K562 (cell line): Measurements from ENCODE around the gene GSX2. TPM values are rescaled to one million over a fixed set of nuclear protein-coding genes. Genes with fewer than 3 reads are reported as not detected.

Source experiments
- ATAC-seq: fragments of 200-7000 bp; cut with Tn5 transposase; 3 replicates; pipeline ENCODE4 v1.9.1; 2020; ENCODE audit warnings: moderate library complexity
- BruUV-seq: library from RNA; stranded (reverse); fragments of 400-500 nt; replicated peaks from 2 replicates; lab custom pipeline; 2021; lab: Mats Ljungman, UMichigan
- CTCF ChIA-PET: fragments of 300-600 bp; formaldehyde crosslinking; extraction: SDS; loops from one replicate; lab custom pipeline; 2021; ENCODE audit warnings: low intra/inter-chr PET ratio; lab: Yijun Ruan, JAX
- POLR2A ChIA-PET: fragments of 300-600, 350-650 bp; sonication (Branson Sonifier 250); formaldehyde crosslinking; extraction: SDS; loops from one replicate; lab custom pipeline; 2021; ENCODE audit warnings: antibody characterized with exemption, inconsistent platforms; lab: Yijun Ruan, JAX
- DNase-seq, 4 experiments: peaks; one replicate each; pipeline versions ENCODE4 v3.0.0 to v3.0.0-alpha.2; 2011 to 2018; ENCODE audit warnings: low spot score in 3 of 4, mixed read lengths in 3 of 4; ENCODE audit errors: extremely low read depth in 1 of 4
- FAIRE-seq: peaks from 2 replicates; lab custom pipeline; 2011; peaks lifted over from hg19 to GRCh38; lab: Jason Lieb, UNC
- H2AFZ ChIP-seq: 2 replicates; pipeline ENCODE4 v1.6.0; 2011; ENCODE audit warnings: low read depth, low read length, control low read depth, inconsistent platforms
- H3K27ac ChIP-seq: fragments of 200-600 bp; 3 replicates; pipeline ENCODE4 v1.8.0; 2011; ENCODE audit warnings: low read depth, mild to moderate bottlenecking, control low read depth, inconsistent platforms, low read length, moderate library complexity, mixed read lengths; ENCODE audit errors: extremely low read depth
- H3K27me3 ChIP-seq, 2 experiments: fragments of 300-600 bp in 1 of 2; 2 replicates in 1 of 2; 3 replicates in 1 of 2; pipeline versions ENCODE4 v1.6.0 to v1.8.0; 2011; ENCODE audit warnings: inconsistent platforms in 2 of 2, low read length in 2 of 2, mild to moderate bottlenecking in 1 of 2, mixed read lengths in 1 of 2, moderate library complexity in 1 of 2; ENCODE audit not compliant: control insufficient read depth in 2 of 2, insufficient read depth in 2 of 2
- H3K36me3 ChIP-seq: fragments of 300-600 bp; 3 replicates; pipeline ENCODE4 v1.8.0; 2011; ENCODE audit warnings: mild to moderate bottlenecking, low read length, inconsistent platforms; ENCODE audit not compliant: control insufficient read depth, insufficient read depth
- H3K4me1 ChIP-seq, 2 experiments: fragments of 200-600 bp in 1 of 2; replicated peaks in 1 of 2; 2 replicates in 1 of 2; 3 replicates in 1 of 2; pipeline versions ENCODE4 v1.5.1 to v1.8.0; 2011; ENCODE audit warnings: inconsistent platforms in 2 of 2, low read length in 2 of 2, mild to moderate bottlenecking in 1 of 2, mixed read lengths in 1 of 2, moderate library complexity in 1 of 2; ENCODE audit not compliant: control insufficient read depth in 2 of 2, insufficient read depth in 2 of 2
- H3K4me2 ChIP-seq: 2 replicates; pipeline ENCODE4 v1.6.1; 2011; ENCODE audit warnings: low read length, control low read depth, inconsistent platforms, mixed read lengths; ENCODE audit not compliant: insufficient read depth
- H3K4me3 ChIP-seq: fragments of 200-600 bp; sonication (generic), shearing (Covaris generic); 2 replicates; pipeline ENCODE4 v1.5.1; 2016; ENCODE audit warnings: control low read depth, inconsistent platforms
- H3K79me2 ChIP-seq: fragments of 200-600 bp; 3 replicates; pipeline ENCODE4 v1.8.0; 2011; ENCODE audit warnings: low read length, inconsistent platforms; ENCODE audit not compliant: control insufficient read depth, insufficient read depth
- H3K9ac ChIP-seq, 2 experiments: 2 replicates each; pipeline versions ENCODE4 v1.6.0 to v1.6.1; 2011; ENCODE audit warnings: low read depth in 2 of 2, low read length in 2 of 2, control low read depth in 1 of 2, inconsistent platforms in 1 of 2, mild to moderate bottlenecking in 1 of 2, mixed read lengths in 1 of 2; ENCODE audit not compliant: insufficient read depth in 1 of 2
- H3K9me1 ChIP-seq: one replicate; pipeline ENCODE4 v1.6.0; 2011; ENCODE audit warnings: inconsistent platforms, mild to moderate bottlenecking, low read length, moderate library complexity; ENCODE audit not compliant: control insufficient read depth, insufficient read depth
- H3K9me3 ChIP-seq: replicated peaks from 2 replicates; pipeline ENCODE4 v1.5.1; 2011; ENCODE audit warnings: low read depth, low read length, inconsistent platforms; ENCODE audit not compliant: control insufficient read depth, insufficient read depth
- H4K20me1 ChIP-seq: replicated peaks from 2 replicates; pipeline ENCODE4 v1.6.1; 2011; ENCODE audit warnings: low read length, inconsistent platforms, mixed read lengths; ENCODE audit not compliant: control insufficient read depth, insufficient read depth
- ARNT ChIP-seq, 2 experiments: fragments of 450-650 bp; IDR thresholded peaks; 2 replicates each; pipeline ENCODE4 v1.6.1; 2016; ENCODE audit warnings: mild to moderate bottlenecking in 1 of 2
- CREB3L1 ChIP-seq: fragments of 450-650 bp; IDR thresholded peaks from 2 replicates; pipeline ENCODE4 v1.6.1; 2014; ENCODE audit warnings: low read depth, mild to moderate bottlenecking, moderate library complexity, borderline replicate concordance
- CTCF ChIP-seq, 3 experiments: IDR thresholded peaks in 2 of 3; conservative IDR thresholded peaks in 1 of 3; 2 replicates each; pipeline ENCODE4 v1.5.1; 2011 to 2012; ENCODE audit warnings: low read length in 3 of 3, mild to moderate bottlenecking in 3 of 3, control low read depth in 2 of 3, improper control_type of control experiment in 1 of 3, inconsistent platforms in 1 of 3, low read depth in 1 of 3, mixed read lengths in 1 of 3, moderate library complexity in 1 of 3; ENCODE audit not compliant: insufficient read depth in 2 of 3
- E2F8 ChIP-seq: fragments of 450-650 bp; IDR thresholded peaks from 2 replicates; pipeline ENCODE4 v1.7.1; 2018; ENCODE audit warnings: mild to moderate bottlenecking, low read depth; ENCODE audit not compliant: partially characterized antibody
- HES1 ChIP-seq: fragments of 450-650 bp; IDR thresholded peaks from 2 replicates; pipeline ENCODE4 v1.6.1; 2016; ENCODE audit warnings: low read depth, mild to moderate bottlenecking, moderate library complexity
- JUN ChIP-seq, 2 experiments: sonication (generic) in 1 of 2; formaldehyde crosslinking in 1 of 2; IDR thresholded peaks; 2 replicates each; pipeline versions ENCODE4 v1.6.1 to v1.8.0; 2012 to 2022; ENCODE audit warnings: borderline replicate concordance in 2 of 2, mild to moderate bottlenecking in 2 of 2, improper control_type of control experiment in 1 of 2, low read depth in 1 of 2, low read length in 1 of 2, missing genetic modification reagents in 1 of 2
- NR4A1 ChIP-seq, 2 experiments: fragments of 250-450 bp in 1 of 2; fragments of 450-650 bp in 1 of 2; sonication (Bioruptor Pico) in 1 of 2; IDR thresholded peaks; 2 replicates each; pipeline versions ENCODE4 v1.4.0 to v1.6.1; 2016 to 2020; ENCODE audit warnings: mild to moderate bottlenecking in 2 of 2, missing compliant biosample characterization in 1 of 2, missing genetic modification characterization in 1 of 2, moderate library complexity in 1 of 2
- WGBS: fragments of 100-300 bp; shearing (Covaris generic); methylation state at CpG from one replicate; pipeline ENCODE4 v1.1.6; 2016; ENCODE audit warnings: low coverage, mixed read lengths; ENCODE audit not compliant: insufficient coverage; ENCODE audit errors: missing lambda C conversion rate; 5-methylcytosine and 5-hydroxymethylcytosine counted together
- in situ Hi-C: fragments of 300-500 bp; cut with MboI; formaldehyde crosslinking; loops from 4 replicates; pipeline ENCODE4 v1.15.0; 2018; ENCODE audit warnings: inconsistent platforms, mixed read lengths
- intact Hi-C: fragments of 100-400 bp; cut with micrococcal nuclease; formaldehyde crosslinking; loops from 2 replicates; pipeline ENCODE4 v1.14.2; 2022
- polyA plus RNA-seq, 8 experiments: library from polyadenylated mRNA; depleted of rRNA in 4 of 8; stranded (reverse) in 5 of 8; unstranded in 3 of 8; fragments of >200 nt; fragmentation: Nextera tagmentation in 2 of 8; fragmentation: Illumina TruSeq in 1 of 8; extraction: Ambion mirVana in 2 of 8; extraction: Trizol in 1 of 8; gene quantifications; 2 replicates each; pipeline versions ENCODE4 v1.2.1 to v1.2.3, GENCODE V29; 2011 to 2014; ENCODE audit warnings: inconsistent platforms in 1 of 8, missing spikeins in 1 of 8
- total RNA-seq, 7 experiments: library from RNA; depleted of rRNA in 6 of 7; stranded (reverse); fragments of >200 nt in 6 of 7; fragmentation: Illumina TruSeq in 2 of 7; extraction: Trizol in 2 of 7; gene quantifications; 2 replicates each; pipeline versions ENCODE4 v1.2.1 to v1.2.3, GENCODE V29; 2011 to 2021; ENCODE audit warnings: low replicate concordance in 1 of 7

Gene GSX2
- total and polyA plus RNA-seq, 9 of the 15 experiments (the other 6 are each of a cell fraction or from before 2014, with no cell fraction given): not detected

- TF ChIP-seq CTCF (IDR thresholded peaks at IDR 0.05 in 2 of 3, conservative IDR thresholded peaks at IDR 0.05 in 1 of 3; ENCODE audit: insufficient read depth in 2 of 3, low read depth in 1 of 3, low read length in 3 of 3) (no peak), CREB3L1 (no peak)
Observed at GRCh38 chr4:54101190-54102041, 1.5 kb downstream of the GSX2 start (continued).

GRCh38 chr4:54102531-54103106 is 2.7 kb downstream of the GSX2 start:
- peaks cover 0 to 7% of the 10 kb centered on the region in 2 experiments; a peak in 2 of 5 replicates for H3K4me1 ChIP-seq
- H3K27me3 ChIP-seq: peaks cover 55 to 70% of the 10 kb centered on the region in 2 experiments
- no peaks in the 10 kb centered on the region; the same call in 1 of the 2 replicates for H4K20me1 ChIP-seq
- H3K27ac ChIP-seq: no peak overlapping the region
- intact Hi-C loops (no loop called here), in situ Hi-C loops (no loop called here)
- no peaks in the 10 kb centered on the region for H3K36me3 ChIP-seq
- ATAC-seq (no peak), FAIRE-seq (peak; percentile 32), DNase-seq (no peak)
- H2AFZ ChIP-seq: no peak overlapping the region
- H3K9ac ChIP-seq: no peak overlapping the region
- POLR2A ChIA-PET: no interaction called here
- H3K4me2 ChIP-seq: no peak overlapping the region
- H3K9me3 ChIP-seq: no peaks in the 10 kb centered on the region
- no peak overlapping the region for H3K4me3 ChIP-seq
- CTCF ChIA-PET: no interaction called here
- H3K9me1 ChIP-seq: no peaks in the 10 kb centered on the region
- BruUV-seq: no TSS peak
- H3K79me2 ChIP-seq: no peaks in the 10 kb centered on the region
- TF ChIP-seq ARNT (IDR thresholded peaks at IDR 0.05): no peak
- no peak for TF ChIP-seq E2F8
- TF ChIP-seq HES1: no peak
- TF ChIP-seq NR4A1 (CRISPR knock-in tag; IDR thresholded peaks at IDR 0.05): no peak
- no peak for TF ChIP-seq NR4A1 (tag; IDR thresholded peaks at IDR 0.05)
- no peak for TF ChIP-seq JUN (IDR thresholded peaks at IDR 0.05; ENCODE audit: borderline replicate concordance, low read depth, low read length)
- TF ChIP-seq JUN (CRISPR knock-in tag; IDR thresholded peaks at IDR 0.05; ENCODE audit: borderline replicate concordance): no peak
- 2% methylated on average over 6 of the region's 6 CpGs for WGBS
